CD4-positive, alpha-beta memory T cell (primary cell): ENCODE measurements around the gene UBAC1. TPM values are rescaled to one million over a fixed set of nuclear protein-coding genes. Genes with fewer than 3 reads are reported as not detected.

Experiments used
- CTCF ChIA-PET: fragments of 350-600 bp; sonication (Branson Sonifier 250); formaldehyde crosslinking; loops from one replicate; lab custom pipeline; 2021; ENCODE audit warnings: inconsistent platforms; ENCODE audit not compliant: partially characterized antibody; lab: Charles Lee
- POLR2A ChIA-PET: fragments of 350-600 bp; sonication (Branson Sonifier 250); formaldehyde crosslinking; loops from one replicate; lab custom pipeline; 2021; ENCODE audit not compliant: partially characterized antibody; lab: Charles Lee
- DNase-seq, 5 donors: peaks; one replicate each; pipeline versions ENCODE4 v3.0.0 to v3.0.0-alpha.2; 2020 to 2022; ENCODE audit warnings: mixed read lengths in 1 of 5
- H3K27ac ChIP-seq: one replicate; pipeline ENCODE4 v1.7.0; 2013; ENCODE audit warnings: low read depth, low read length
- H3K27me3 ChIP-seq: 2 replicates; pipeline ENCODE4 v1.7.0; 2013; ENCODE audit warnings: mild to moderate bottlenecking, low read length, moderate library complexity; ENCODE audit not compliant: insufficient read depth
- H3K36me3 ChIP-seq: 2 replicates; pipeline ENCODE4 v1.7.0; 2013; ENCODE audit warnings: mild to moderate bottlenecking, low read length, moderate library complexity; ENCODE audit not compliant: insufficient read depth
- H3K4me1 ChIP-seq: 2 replicates; pipeline ENCODE4 v1.7.0; 2013; ENCODE audit warnings: mild to moderate bottlenecking, low read length, moderate library complexity; ENCODE audit not compliant: insufficient read depth
- H3K4me3 ChIP-seq, 2 donors: one replicate each; pipeline ENCODE4 v1.7.0; 2013; ENCODE audit warnings: low read length in 2 of 2, mild to moderate bottlenecking in 1 of 2
- H3K9me3 ChIP-seq, 2 donors: one replicate each; pipeline ENCODE4 v1.7.0; 2013; ENCODE audit warnings: low read length in 2 of 2, control low read depth in 1 of 2; ENCODE audit not compliant: control insufficient read depth in 1 of 2
- H3K27ac Mint-ChIP-seq, 7 donors: one replicate each; pipeline ENCODE4 v1.8.0; 2020 to 2021; ENCODE audit warnings: mixed read lengths in 7 of 7, mild to moderate bottlenecking in 6 of 7, inconsistent platforms in 3 of 7, moderate library complexity in 3 of 7
- H3K27me3 Mint-ChIP-seq, 2 donors: one replicate each; pipeline ENCODE4 v1.8.0; 2020 to 2021; ENCODE audit warnings: mixed read lengths in 2 of 2
- H3K36me3 Mint-ChIP-seq, 2 donors: one replicate each; pipeline ENCODE4 v1.8.0; 2020 to 2021; ENCODE audit warnings: mixed read lengths in 2 of 2, inconsistent platforms in 1 of 2, mild to moderate bottlenecking in 1 of 2
- H3K4me1 Mint-ChIP-seq, 4 donors: one replicate each; pipeline ENCODE4 v1.8.0; 2020 to 2021; ENCODE audit warnings: mixed read lengths in 4 of 4, mild to moderate bottlenecking in 1 of 4
- H3K4me3 Mint-ChIP-seq, 8 donors: one replicate each; pipeline ENCODE4 v1.8.0; 2020 to 2021; ENCODE audit warnings: mixed read lengths in 8 of 8, mild to moderate bottlenecking in 7 of 8, moderate library complexity in 6 of 8, inconsistent platforms in 3 of 8
- H3K9me3 Mint-ChIP-seq, 8 donors: one replicate each; pipeline ENCODE4 v1.8.0; 2020 to 2021; ENCODE audit warnings: mixed read lengths in 8 of 8, mild to moderate bottlenecking in 5 of 8, inconsistent platforms in 3 of 8, moderate library complexity in 1 of 8
- intact Hi-C: fragments of 100-400 bp; cut with micrococcal nuclease; formaldehyde crosslinking; loops from one replicate; pipeline ENCODE4 v1.15.1; 2023
- polyA plus RNA-seq, 2 donors: library from polyadenylated mRNA; unstranded; fragments of 300-500 nt; fragmentation: Illumina TruSeq; gene quantifications; one replicate each; pipeline ENCODE4 v1.2.3, GENCODE V29; 2021
- total RNA-seq, 2 experiments: library from RNA; stranded (reverse); gene quantifications; one replicate each; pipeline ENCODE4 v1.2.3, GENCODE V29; 2021

The UBAC1 gene
- total and polyA plus RNA-seq, 4 experiments from 2014 or later, result 23.0 to 32.8 (median 28.1) TPM

GRCh38 chr9:135989722-135990467 is 28.7 kb upstream of the UBAC1 start:
- peak overlapping the region in 1 of 7 donors; percentile 82 for H3K27ac Mint-ChIP-seq
- intact Hi-C loops, result loop anchor here (1.0 to 2.0 kb wide), 2 partner anchors 11 to 29 kb away; partner anchors contain the start of gene UBAC1
- Histone ChIP-seq H3K4me1 (peaks cover 31% of the 10 kb centered on the region), H3K4me3 (peak overlapping the region in 1 of 2 donors; percentile 8), H3K27me3 (no peaks in the 10 kb centered on the region), H3K9me3 (no peaks in the 10 kb centered on the region), H3K27ac (no peak overlapping the region), H3K36me3 (no peaks in the 10 kb centered on the region)
- DNase-seq, result peak in 4 of 5 donors; percentile 17 to 54 (median 30)
- no peaks in the 10 kb centered on the region for H3K27me3 Mint-ChIP-seq
- H3K4me3 Mint-ChIP-seq, result peak overlapping the region; percentile 39 to 77 (median 65)
- CTCF ChIA-PET, result no interaction called here
- H3K4me1 Mint-ChIP-seq, result peaks cover 5 to 38% (median 20%) of the 10 kb centered on the region in 4 donors
- peaks cover 0 to 2% (median 0%) of the 10 kb centered on the region in 8 donors for H3K9me3 Mint-ChIP-seq
- POLR2A ChIA-PET, result interaction anchor here (0.5 to 1.2 kb wide), 3 partner anchors 11 to 120 kb away, joined by 3 to 4 read pairs (median 4); no protein-coding TSS in a partner anchor
- H3K36me3 Mint-ChIP-seq, result no peaks in the 10 kb centered on the region

DNA sequence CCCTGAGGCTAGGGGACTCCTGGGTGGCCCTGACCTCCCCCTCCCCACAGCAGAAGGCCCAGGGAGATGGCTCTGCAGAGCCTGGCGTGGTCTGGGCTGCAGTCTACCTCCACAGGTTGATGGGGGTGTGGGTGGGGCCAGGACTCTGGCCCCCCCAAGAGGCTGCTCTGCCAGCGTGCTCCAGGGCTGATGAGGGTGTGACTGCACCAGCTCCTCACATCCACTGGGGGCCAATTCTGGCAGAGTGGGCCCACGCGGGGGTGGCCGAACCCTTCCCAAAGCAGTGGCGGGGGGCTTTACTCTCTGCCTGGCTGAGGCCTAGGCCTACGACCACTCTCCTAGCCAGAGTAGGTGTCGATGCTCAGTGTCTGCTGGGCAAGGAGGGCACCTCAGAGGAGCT is 28.0 kb upstream of the UBAC1 start:
- H3K27ac Mint-ChIP-seq, result peak overlapping the region in 1 of 7 donors; percentile 82
- ChIA-PET POLR2A (interaction anchor here (1.0 kb wide), 1 partner anchor 10 kb away, joined by 4 read pairs; no protein-coding TSS in a partner anchor), CTCF (no interaction called here)
- no peaks in the 10 kb centered on the region for H3K36me3 Mint-ChIP-seq
- intact Hi-C loops, result no loop called here
- Histone ChIP-seq H3K4me3 (no peak overlapping the region), H3K27me3 (no peaks in the 10 kb centered on the region), H3K4me1 (peaks cover 31% of the 10 kb centered on the region), H3K36me3 (no peaks in the 10 kb centered on the region), H3K9me3 (no peaks in the 10 kb centered on the region), H3K27ac (no peak overlapping the region)
- H3K4me3 Mint-ChIP-seq, result peak overlapping the region in 1 of 8 donors; percentile 68
- H3K4me1 Mint-ChIP-seq, result peaks cover 3 to 30% (median 20%) of the 10 kb centered on the region in 4 donors
- peak in 1 of 5 donors; percentile 19 for DNase-seq
- peaks cover 0 to 2% (median 0%) of the 10 kb centered on the region in 8 donors for H3K9me3 Mint-ChIP-seq
- no peaks in the 10 kb centered on the region for H3K27me3 Mint-ChIP-seq

DNA sequence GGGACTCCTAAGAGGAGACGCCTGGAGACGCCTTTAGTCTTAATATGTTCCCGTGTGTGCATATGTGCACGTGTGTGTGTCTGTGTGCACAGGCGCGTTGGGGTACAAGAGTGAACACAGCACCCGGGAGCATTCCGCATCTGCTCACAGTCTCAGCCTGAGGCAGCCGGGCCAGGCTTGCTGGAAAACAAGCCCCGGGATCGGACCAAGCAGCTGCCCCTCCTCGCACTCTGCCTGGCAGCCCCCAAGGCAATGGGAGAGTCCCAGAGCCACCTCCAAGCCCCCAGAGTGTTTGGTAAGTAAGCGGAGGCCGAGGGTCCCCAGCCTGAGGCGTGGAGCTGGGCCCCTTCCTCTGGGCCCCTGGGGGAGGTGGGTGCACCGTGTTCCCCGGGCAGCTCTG is 27.3 kb upstream of the UBAC1 start:
- ChIA-PET CTCF (no interaction called here), POLR2A (no interaction called here)
- H3K36me3 Mint-ChIP-seq, result no peaks in the 10 kb centered on the region
- no peaks in the 10 kb centered on the region for H3K27me3 Mint-ChIP-seq
- peaks cover 3 to 27% (median 20%) of the 10 kb centered on the region in 4 donors for H3K4me1 Mint-ChIP-seq
- Histone ChIP-seq H3K27me3 (no peaks in the 10 kb centered on the region), H3K4me1 (peaks cover 31% of the 10 kb centered on the region), H3K27ac (no peak overlapping the region), H3K36me3 (no peaks in the 10 kb centered on the region), H3K4me3 (no peak overlapping the region), H3K9me3 (no peaks in the 10 kb centered on the region)
- no peak overlapping the region for H3K4me3 Mint-ChIP-seq
- DNase-seq, result peak in 1 of 5 donors; percentile 28
- H3K9me3 Mint-ChIP-seq, result peaks cover 0 to 2% (median 0%) of the 10 kb centered on the region in 8 donors
- intact Hi-C loops, result no loop called here
- H3K27ac Mint-ChIP-seq, result no peak overlapping the region

GRCh38 chr9:135987838-135988404 is 26.7 kb upstream of the UBAC1 start:
- Histone ChIP-seq H3K27ac (no peak overlapping the region), H3K9me3 (no peaks in the 10 kb centered on the region), H3K27me3 (no peaks in the 10 kb centered on the region), H3K4me1 (peaks cover 28% of the 10 kb centered on the region), H3K36me3 (no peaks in the 10 kb centered on the region), H3K4me3 (no peak overlapping the region)
- CTCF ChIA-PET, result no interaction called here
- Mint-ChIP-seq H3K27me3 (no peaks in the 10 kb centered on the region), H3K27ac (no peak overlapping the region), H3K9me3 (peaks cover 0 to 2% (median 0%) of the 10 kb centered on the region in 8 donors), H3K4me1 (peaks cover 3 to 27% (median 20%) of the 10 kb centered on the region in 4 donors), H3K4me3 (peak overlapping the region in 1 of 8 donors; percentile 36), H3K36me3 (no peaks in the 10 kb centered on the region)
- peak in 1 of 5 donors; percentile 29 for DNase-seq
- intact Hi-C loops, result no loop called here
- POLR2A ChIA-PET, result no interaction called here

DNA sequence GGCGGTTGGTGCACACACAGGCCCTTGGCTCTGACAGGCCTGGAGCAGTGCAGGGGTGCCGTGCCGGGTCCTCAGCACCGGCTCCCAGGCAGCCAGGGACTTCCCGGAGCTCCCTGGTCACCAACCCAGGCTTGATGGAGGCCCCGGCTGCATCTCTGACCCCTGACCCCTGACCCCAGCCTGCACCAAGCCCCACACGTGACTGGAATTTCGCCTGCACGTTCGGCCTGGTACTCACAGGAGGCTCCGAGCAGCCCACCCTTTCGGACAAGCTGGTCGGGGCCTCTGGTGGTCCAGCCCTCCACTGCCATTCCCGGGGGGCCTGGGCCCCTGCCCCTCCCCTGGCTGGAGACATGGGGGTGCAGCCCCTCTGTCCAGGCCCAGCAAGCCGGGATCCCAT is 25.4 kb upstream of the UBAC1 start:
- ChIA-PET CTCF (no interaction called here), POLR2A (no interaction called here)
- Histone ChIP-seq H3K36me3 (no peaks in the 10 kb centered on the region), H3K9me3 (no peaks in the 10 kb centered on the region), H3K4me1 (peaks cover 15% of the 10 kb centered on the region), H3K4me3 (no peak overlapping the region), H3K27ac (no peak overlapping the region), H3K27me3 (no peaks in the 10 kb centered on the region)
- no peak overlapping the region for H3K4me3 Mint-ChIP-seq
- no peak overlapping the region for H3K27ac Mint-ChIP-seq
- H3K4me1 Mint-ChIP-seq, result peaks cover 0 to 15% (median 12%) of the 10 kb centered on the region in 4 donors
- no peaks in the 10 kb centered on the region for H3K27me3 Mint-ChIP-seq
- DNase-seq, result peak in 1 of 5 donors; percentile 13
- intact Hi-C loops, result no loop called here
- H3K36me3 Mint-ChIP-seq, result no peaks in the 10 kb centered on the region
- no peaks in the 10 kb centered on the region for H3K9me3 Mint-ChIP-seq

DNA sequence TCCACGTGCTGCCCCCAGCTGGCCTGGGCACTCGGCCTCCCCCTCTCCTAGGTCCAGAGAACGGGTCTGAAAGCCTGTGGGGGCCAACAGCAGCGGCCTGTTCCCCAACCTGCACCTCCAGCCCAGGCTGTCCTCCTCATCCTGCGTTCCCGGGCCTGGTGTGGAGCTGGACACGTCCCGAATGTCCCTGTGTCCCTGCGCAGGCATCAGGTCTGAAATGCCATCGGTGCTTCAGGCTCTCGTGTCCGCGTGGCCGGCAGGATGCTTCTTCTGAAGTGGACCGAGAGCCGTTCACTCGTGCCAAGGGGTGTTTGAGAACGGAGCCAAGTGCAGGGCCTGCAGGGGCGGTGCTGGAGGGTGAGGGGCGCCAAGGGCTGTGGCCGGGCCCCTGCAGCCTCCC is 24.7 kb upstream of the UBAC1 start:
- no peaks in the 10 kb centered on the region for H3K36me3 ChIP-seq
- POLR2A ChIA-PET, result no interaction called here
- Mint-ChIP-seq H3K27me3 (no peaks in the 10 kb centered on the region), H3K4me3 (no peak overlapping the region), H3K27ac (no peak overlapping the region), H3K4me1 (peaks cover 0 to 9% (median 7%) of the 10 kb centered on the region in 4 donors), H3K36me3 (no peaks in the 10 kb centered on the region), H3K9me3 (no peaks in the 10 kb centered on the region)
- intact Hi-C loops, result no loop called here
- CTCF ChIA-PET, result no interaction called here
- peak in 1 of 5 donors; percentile 8 for DNase-seq
- peaks cover 13% of the 10 kb centered on the region for H3K4me1 ChIP-seq
- no peaks in the 10 kb centered on the region for H3K9me3 ChIP-seq
- H3K4me3 ChIP-seq, result no peak overlapping the region
- no peak overlapping the region for H3K27ac ChIP-seq
- no peaks in the 10 kb centered on the region for H3K27me3 ChIP-seq

GRCh38 chr9:135985459-135985774 is 24.2 kb upstream of the UBAC1 start:
- Mint-ChIP-seq H3K4me1 (peaks cover 0 to 8% (median 5%) of the 10 kb centered on the region in 4 donors), H3K27me3 (no peaks in the 10 kb centered on the region), H3K4me3 (no peak overlapping the region), H3K9me3 (no peaks in the 10 kb centered on the region), H3K27ac (no peak overlapping the region), H3K36me3 (no peaks in the 10 kb centered on the region)
- ChIA-PET CTCF (no interaction called here), POLR2A (no interaction called here)
- no peak overlapping the region for H3K27ac ChIP-seq
- intact Hi-C loops, result no loop called here
- H3K4me3 ChIP-seq, result no peak overlapping the region
- H3K27me3 ChIP-seq, result no peaks in the 10 kb centered on the region
- no peaks in the 10 kb centered on the region for H3K36me3 ChIP-seq
- peaks cover 12% of the 10 kb centered on the region for H3K4me1 ChIP-seq
- DNase-seq, result peak in 1 of 5 donors; percentile 21
- no peaks in the 10 kb centered on the region for H3K9me3 ChIP-seq
